ENCODE results near the gene SFT2D1.

SFT2D1 gene

GRCh38 chr6:166333172-166333995, 9.0 kb downstream of the SFT2D1 start:
- DNase-seq (ENCODE audit: low read depth), result no peak

GRCh38 chr6:166331503-166332415, 10.6 kb downstream of the SFT2D1 start:
- no peak for DNase-seq (ENCODE audit: low read depth)

- no peak for DNase-seq (ENCODE audit: low read depth)
Measured at GRCh38 chr6:166330612-166331011, 11.7 kb downstream of the SFT2D1 start.

- DNase-seq (ENCODE audit: low read depth), result no peak
Measured at GRCh38 chr6:166325383-166326042, 16.8 kb downstream of the SFT2D1 start.

- no peak for DNase-seq (ENCODE audit: low read depth)
Measured at GRCh38 chr6:166323395-166323794, 18.9 kb downstream of the SFT2D1 start.

- no peak for DNase-seq (ENCODE audit: low read depth)
Measured at GRCh38 chr6:166318649-166319600, 23.4 kb downstream of the SFT2D1 start.

- no peak for DNase-seq (ENCODE audit: low read depth)
Measured at GRCh38 chr6:166318227-166318626, 24.1 kb downstream of the SFT2D1 start.

GRCh38 chr6:166317261-166318212, 24.8 kb downstream of the SFT2D1 start:
- no peak for DNase-seq (ENCODE audit: low read depth)

GRCh38 chr6:166315436-166315835, 26.9 kb downstream of the SFT2D1 start:
- DNase-seq (ENCODE audit: low read depth), result no peak

- no peak for DNase-seq (ENCODE audit: low read depth)
Measured at GRCh38 chr6:166314454-166314853, 27.9 kb downstream of the SFT2D1 start.

- peak; percentile 20 for DNase-seq (ENCODE audit: low read depth)
Measured at GRCh38 chr6:166313255-166314070, 28.9 kb downstream of the SFT2D1 start.

GRCh38 chr6:166312832-166313231, 29.5 kb downstream of the SFT2D1 start:
- no peak for DNase-seq (ENCODE audit: low read depth)

GRCh38 chr6:166310634-166311033, 31.7 kb downstream of the SFT2D1 start:
- DNase-seq (ENCODE audit: low read depth), result no peak

GRCh38 chr6:166309977-166310376, 32.4 kb downstream of the SFT2D1 start:
- DNase-seq (ENCODE audit: low read depth), result no peak

GRCh38 chr6:166308769-166309589, 33.4 kb downstream of the SFT2D1 start:
- DNase-seq (ENCODE audit: low read depth), result no peak

- no peak for DNase-seq (ENCODE audit: low read depth)
Measured at GRCh38 chr6:166308033-166308768, 34.1 kb downstream of the SFT2D1 start, which contains the start of gene PRR18. TSS of gene PRR18 (minus strand) at chr6:166308392. CDS start at chr6:166308142, 250 bp downstream.

Measured in stimulated activated CD8-positive, alpha-beta memory T cell treated with anti-CD3 and anti-CD28 coated beads, Interleukin-12 subunit alpha, Interleukin-12 subunit beta, amount 100 ng/mL, for 4 hours (primary cell).